Frontal cortex (tissue), 4 donors: ENCODE results near the gene NFKBIE. TPM values are rescaled to one million over a fixed set of nuclear protein-coding genes. Genes with fewer than 3 reads are reported as not detected.

ENCODE experiments used
- DNase-seq, 2 donors: peaks; one replicate each; pipeline ENCODE4 v3.0.0; 2012; ENCODE audit warnings: low spot score in 2 of 2
- FAIRE-seq: peaks from 2 replicates; lab custom pipeline; 2012; peaks lifted over from hg19 to GRCh38; lab: Jason Lieb, UNC
- small RNA-seq: library from RNA; depleted of rRNA; stranded (forward); fragments of <200 nt; gene quantifications from one replicate; pipeline ENCODE3, GENCODE V24; 2014
- total RNA-seq: library from RNA; depleted of rRNA; stranded (reverse); fragments of >200 nt; gene quantifications from one replicate; pipeline ENCODE4 v1.2.3, GENCODE V29; 2014
- donor health status: control.
- donor health status: control.
- donor health status: control.

The NFKBIE gene
- total RNA-seq, 1 donor from 2014 or later, result 8.2 TPM

GRCh38 chr6:44221291-44221960 is 43.9 kb downstream of the NFKBIE start:
- FAIRE-seq (no peak), DNase-seq (peak; percentile 67 to 71)

DNA sequence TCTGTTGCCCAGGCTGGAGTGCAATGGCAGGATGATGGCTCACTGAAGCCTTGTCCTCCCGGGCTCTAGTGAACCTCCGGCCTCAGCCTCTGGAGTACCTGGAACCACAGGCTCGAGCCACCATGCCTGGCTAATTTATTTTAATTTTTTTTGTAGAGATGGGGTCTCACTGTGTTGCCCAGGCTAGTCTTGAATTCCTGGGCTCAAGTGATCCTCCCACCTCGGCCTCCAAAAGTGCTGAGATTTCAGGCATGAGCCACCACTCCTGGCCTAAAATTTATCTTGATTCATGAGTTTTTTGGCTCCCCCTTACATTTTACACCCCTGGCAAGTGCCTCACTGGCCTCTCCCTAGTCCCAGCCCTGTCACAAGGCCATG is 44.4 kb downstream of the NFKBIE start:
- no peak for FAIRE-seq

GRCh38 chr6:44219815-44220784 is 45.3 kb downstream of the NFKBIE start:
- FAIRE-seq (no peak), DNase-seq (no peak)

More for the DNA sequence above, 44.4 kb downstream of the NFKBIE start:
- no peak for DNase-seq

DNA sequence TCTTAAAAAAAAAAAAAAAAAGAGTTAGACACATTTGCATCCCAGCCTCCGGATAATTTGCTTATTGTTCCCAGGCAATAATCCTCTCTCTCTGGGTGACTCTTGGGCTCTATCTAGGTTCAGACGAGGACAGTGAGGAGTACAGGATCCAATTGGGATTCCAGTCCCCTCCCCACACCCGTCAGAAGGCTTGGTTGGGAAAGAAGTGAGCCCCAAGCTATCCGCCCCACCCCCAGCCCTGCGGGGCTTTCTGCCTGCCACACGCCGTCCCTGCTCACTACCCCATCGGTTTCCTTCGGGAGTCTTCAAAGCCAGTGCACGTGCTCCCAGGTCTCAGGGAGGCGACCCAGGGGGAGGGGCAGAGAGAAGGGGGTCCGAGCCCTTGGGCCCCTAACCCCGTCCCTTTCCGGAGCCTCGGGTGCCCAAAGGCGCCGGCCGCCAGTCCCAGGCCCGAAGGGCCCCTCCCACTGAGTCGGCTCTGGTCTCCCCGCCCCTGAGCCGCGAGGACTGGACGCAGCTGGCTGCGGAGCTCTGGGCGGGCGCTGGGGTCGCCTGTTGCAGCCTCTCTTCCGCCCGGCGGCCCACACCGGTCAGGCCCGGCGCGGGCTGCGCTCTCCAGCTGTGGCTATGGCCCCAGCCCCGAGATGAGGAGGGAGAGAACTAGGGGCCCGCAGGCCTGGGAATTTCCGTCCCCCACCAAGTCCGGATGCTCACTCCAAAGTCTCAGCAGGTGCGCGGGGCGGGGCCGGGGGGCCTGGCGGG is 46.1 kb downstream of the NFKBIE start:
- FAIRE-seq (no peak), DNase-seq (peak; percentile 55 to 71)

DNA sequence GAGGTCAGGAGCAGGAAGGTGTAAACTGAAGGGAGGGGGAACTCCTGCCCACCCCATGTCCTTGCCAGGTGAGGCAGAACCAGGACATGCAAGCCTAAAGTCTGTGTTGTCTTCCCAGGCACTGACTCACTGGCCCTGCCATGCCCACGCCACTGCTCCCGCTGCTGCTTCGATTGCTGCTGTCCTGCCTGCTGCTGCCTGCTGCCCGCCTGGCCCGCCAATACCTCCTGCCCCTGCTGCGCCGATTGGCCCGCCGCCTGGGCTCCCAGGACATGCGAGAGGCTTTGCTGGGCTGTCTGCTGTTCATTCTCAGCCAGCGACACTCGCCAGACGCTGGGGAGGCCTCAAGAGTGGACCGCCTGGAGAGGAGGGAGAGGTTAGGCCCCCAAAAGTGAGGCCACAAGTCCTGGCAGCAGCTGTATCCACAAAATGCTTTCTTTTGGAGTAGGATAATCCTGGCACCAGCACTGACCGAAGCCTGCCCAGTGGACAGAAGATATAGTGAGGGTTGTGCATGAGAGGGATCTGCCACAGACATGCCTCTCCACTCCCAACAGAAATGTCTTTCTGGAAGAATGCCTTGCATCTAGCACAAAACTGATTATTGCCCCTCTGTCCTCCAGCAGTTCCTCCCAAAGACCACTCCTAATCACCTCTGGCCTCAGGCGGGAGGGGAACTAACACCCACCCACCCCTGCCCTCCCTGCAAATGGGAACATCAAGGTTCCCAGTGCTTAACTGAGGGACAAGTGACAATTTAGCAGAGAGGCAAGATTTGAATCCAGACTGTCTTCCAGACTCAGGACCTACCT is 47.8 kb downstream of the NFKBIE start:
- DNase-seq (peak in 1 of 2 donors; percentile 29), FAIRE-seq (no peak)

GRCh38 chr6:44216677-44217331 is 48.5 kb downstream of the NFKBIE start, which contains the start of gene MYMX:
MYMX (plus strand) TSS chr6:44216926; CDS start chr6:44217472, 546 bp downstream.
- DNase-seq (no peak), FAIRE-seq (no peak)

DNA sequence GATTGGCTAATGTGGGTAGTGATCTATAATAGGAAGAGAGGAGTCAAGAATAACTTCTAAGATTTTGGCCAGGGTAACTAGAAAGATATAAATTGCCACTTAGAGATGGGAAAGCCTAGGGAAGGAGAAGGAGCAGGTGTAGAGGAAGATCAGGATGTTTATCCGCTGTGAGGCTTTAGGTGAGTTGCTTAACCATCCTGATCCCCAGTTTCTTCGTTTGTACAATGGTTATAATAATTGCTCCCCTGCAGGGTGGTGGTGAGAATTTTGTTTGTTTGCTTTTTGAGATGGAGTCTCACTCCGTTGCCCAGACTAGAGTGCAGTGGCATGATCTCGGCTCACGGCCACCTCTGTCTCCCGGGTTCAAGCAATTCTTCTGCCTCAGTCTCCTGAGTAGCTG is 51.0 kb downstream of the NFKBIE start:
- no peak for FAIRE-seq

DNA sequence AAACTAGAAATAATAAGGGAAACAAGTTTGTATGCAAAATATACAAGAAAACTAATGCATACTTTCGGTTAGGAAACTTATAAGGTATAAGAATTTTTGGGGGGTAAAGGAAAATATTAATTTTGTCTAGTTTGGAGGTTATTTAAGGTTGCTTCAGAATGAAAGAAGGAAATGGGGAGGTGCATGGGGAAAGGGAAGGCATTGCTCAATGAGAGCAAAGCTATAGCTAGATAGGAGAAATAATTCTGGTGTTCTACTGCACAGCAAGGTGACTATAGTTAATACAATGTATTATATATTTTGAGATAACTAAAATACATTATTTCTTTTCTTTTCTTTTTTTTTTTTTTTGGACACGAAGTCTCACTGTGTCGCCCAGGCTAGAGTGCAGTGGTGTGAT is 54.1 kb downstream of the NFKBIE start:
- no peak for DNase-seq
- FAIRE-seq, result no peak

More for the DNA sequence above, 51.0 kb downstream of the NFKBIE start:
- no peak for DNase-seq

Small RNAs within 50 kb of the gene (small RNA-seq; reads per million reads assigned to genes)
- not detected for gene RN7SL811P

Other genes with a start within 250 kb of the NFKBIE start
- gene MRPL14, start 138.1 kb downstream of the NFKBIE start, total RNA-seq, result 41.2 TPM
- gene TMEM63B, start 138.0 kb downstream of the NFKBIE start, total RNA-seq, result 35.5 TPM
- gene CAPN11, start 106.7 kb downstream of the NFKBIE start, total RNA-seq, result not detected
- gene MYMX, start 48.6 kb downstream of the NFKBIE start, total RNA-seq, result not detected
- 3.7 TPM for gene SLC29A1, start 42.0 kb downstream of the NFKBIE start, total RNA-seq
- gene HSP90AB1, start 18.4 kb downstream of the NFKBIE start, total RNA-seq, result 463 TPM
- gene SLC35B2, start 8.0 kb downstream of the NFKBIE start, total RNA-seq, result 32.2 TPM
- 45.7 TPM for gene TMEM151B, start 4.9 kb upstream of the NFKBIE start, total RNA-seq
- 12.2 TPM for gene AARS2, start 47.8 kb upstream of the NFKBIE start, total RNA-seq
- gene SPATS1, start 77.1 kb upstream of the NFKBIE start, total RNA-seq, result 0.41 TPM
- gene CDC5L, start 122.2 kb upstream of the NFKBIE start, total RNA-seq, result 56.7 TPM